GM10266 (cell line): Measurements from ENCODE around the gene MXD4.

Experiments used
- DNase-seq: peaks from one replicate; pipeline ENCODE4 v3.0.0; 2012; ENCODE audit errors: extremely low spot score
- CTCF ChIP-seq: IDR thresholded peaks from 2 replicates; pipeline ENCODE4 v1.5.1; 2012; ENCODE audit warnings: mild to moderate bottlenecking, low read depth; ENCODE audit not compliant: control insufficient read depth, insufficient read depth; ENCODE audit errors: missing control alignments

The MXD4 gene

GRCh38 chr4:2303121-2303685 is 41.3 kb upstream of the MXD4 start:
- no peak for DNase-seq
- TF ChIP-seq CTCF, result no peak

- no peak for TF ChIP-seq CTCF
- no peak for DNase-seq
These were observed 40.6 kb upstream of the MXD4 start for GRCh38 chr4:2302387-2303119.

GRCh38 chr4:2301806-2302205 is 39.9 kb upstream of the MXD4 start:
- no peak for DNase-seq
- TF ChIP-seq CTCF, result no peak

GRCh38 chr4:2301225-2301642 is 39.3 kb upstream of the MXD4 start:
- TF ChIP-seq CTCF, result no peak
- no peak for DNase-seq

- DNase-seq, result no peak
- no peak for TF ChIP-seq CTCF
These were observed 38.7 kb upstream of the MXD4 start for GRCh38 chr4:2300431-2301224.

GRCh38 chr4:2299794-2300193 is 37.9 kb upstream of the MXD4 start:
- no peak for DNase-seq
- TF ChIP-seq CTCF, result no peak
